Loucy (cell line): Measurements from ENCODE around the gene IGF2BP2.

Experiments used
- H2AFZ ChIP-seq: fragments of 200-600 bp; sonication (generic); 2 replicates; pipeline ENCODE4 v1.6.0; 2016; ENCODE audit warnings: antibody characterized with exemption, mild to moderate bottlenecking, low read length, moderate library complexity
- H3F3A ChIP-seq: fragments of 200-600 bp; 2 replicates; pipeline ENCODE4 v1.6.0; 2016; ENCODE audit warnings: antibody characterized with exemption, low read depth, mild to moderate bottlenecking
- H3K27me3 ChIP-seq: fragments of 200-600 bp; sonication (generic); 2 replicates; pipeline ENCODE4 v1.6.1; 2014; ENCODE audit warnings: low read length, mild to moderate bottlenecking; ENCODE audit not compliant: insufficient read depth, poor library complexity, severe bottlenecking
- H3K36me3 ChIP-seq: fragments of 200-600 bp; sonication (generic); 2 replicates; pipeline ENCODE4 v1.6.1; 2016; ENCODE audit warnings: low read length; ENCODE audit not compliant: insufficient read depth
- H3K4me1 ChIP-seq: fragments of 200-600 bp; sonication (generic); 2 replicates; pipeline ENCODE4 v1.5.1; 2014; ENCODE audit warnings: low read length, mild to moderate bottlenecking; ENCODE audit not compliant: insufficient read depth, poor library complexity, severe bottlenecking
- H3K4me2 ChIP-seq: fragments of 200-600 bp; sonication (generic); 2 replicates; pipeline ENCODE4 v1.6.0; 2014; ENCODE audit warnings: antibody characterized with exemption, low read length, low read depth, mild to moderate bottlenecking; ENCODE audit not compliant: poor library complexity, severe bottlenecking
- H3K4me3 ChIP-seq: fragments of 200-600 bp; sonication (generic); 2 replicates; pipeline ENCODE4 v1.5.1; 2014; ENCODE audit warnings: low read length, mild to moderate bottlenecking, mixed read lengths; ENCODE audit not compliant: poor library complexity, severe bottlenecking
- H3K79me2 ChIP-seq: fragments of 200-600 bp; sonication (generic); 2 replicates; pipeline ENCODE4 v1.6.1; 2014; ENCODE audit warnings: low read length; ENCODE audit not compliant: insufficient read depth
- H3K9ac ChIP-seq: fragments of 200-600 bp; sonication (generic); 2 replicates; pipeline ENCODE4 v1.6.0; 2014; ENCODE audit warnings: mild to moderate bottlenecking, low read depth, low read length, moderate library complexity; ENCODE audit not compliant: poor library complexity, severe bottlenecking
- H3K9me2 ChIP-seq: fragments of 200-600 bp; sonication (generic); replicated peaks from 2 replicates; pipeline ENCODE4 v1.6.1; 2016; ENCODE audit warnings: low read depth, low read length, mixed read lengths
- H3K9me3 ChIP-seq: fragments of 200-600 bp; sonication (generic); 2 replicates; pipeline ENCODE4 v1.6.1; 2014; ENCODE audit warnings: mild to moderate bottlenecking, antibody characterized with exemption, low read length, low read depth; ENCODE audit not compliant: insufficient read depth
- H4K20me1 ChIP-seq: fragments of 200-600 bp; sonication (generic); 2 replicates; pipeline ENCODE4 v1.6.0; 2014; ENCODE audit warnings: antibody characterized with exemption, low read length, mild to moderate bottlenecking; ENCODE audit not compliant: insufficient read depth, poor library complexity, severe bottlenecking
- CTCF ChIP-seq: fragments of 200-600 bp; sonication (generic); conservative IDR thresholded peaks from 2 replicates; pipeline ENCODE4 v1.5.1; 2014; ENCODE audit warnings: mild to moderate bottlenecking, antibody characterized with exemption, low read length
- EZH2phosphoT487 ChIP-seq: fragments of 200-600 bp; IDR thresholded peaks from 2 replicates; pipeline ENCODE4 v1.6.1; 2018; ENCODE audit warnings: antibody characterized with exemption, mild to moderate bottlenecking, moderate library complexity, borderline replicate concordance

The IGF2BP2 gene

GRCh38 chr3:185760550-185760949, 64.3 kb downstream of the IGF2BP2 start:
- H3K9me3 ChIP-seq = no peaks in the 10 kb centered on the region; the same call in 1 of the 2 replicates
- TF ChIP-seq EZH2phosphoT487 = no peak
- TF ChIP-seq CTCF = no peak
- H3F3A ChIP-seq = no peaks in the 10 kb centered on the region
- H3K4me1 ChIP-seq = no peaks in the 10 kb centered on the region
- H2AFZ ChIP-seq = no peak overlapping the region
- H3K4me2 ChIP-seq = no peak overlapping the region
- no peak overlapping the region for H3K4me3 ChIP-seq
- H3K9me2 ChIP-seq = no peaks in the 10 kb centered on the region
- H4K20me1 ChIP-seq = no peaks in the 10 kb centered on the region
- no peak overlapping the region for H3K9ac ChIP-seq
- no peaks in the 10 kb centered on the region for H3K36me3 ChIP-seq
- H3K27me3 ChIP-seq = no peaks in the 10 kb centered on the region
- no peaks in the 10 kb centered on the region for H3K79me2 ChIP-seq

- H2AFZ ChIP-seq = no peak overlapping the region
- no peaks in the 10 kb centered on the region for H3K9me2 ChIP-seq
- H3K4me3 ChIP-seq = no peak overlapping the region
- TF ChIP-seq EZH2phosphoT487 (no peak), CTCF (no peak)
- H3K9me3 ChIP-seq = no peaks in the 10 kb centered on the region; the same call in 1 of the 2 replicates
- H3K36me3 ChIP-seq = no peaks in the 10 kb centered on the region
- no peaks in the 10 kb centered on the region for H3K4me1 ChIP-seq
- H3K79me2 ChIP-seq = no peaks in the 10 kb centered on the region
- no peaks in the 10 kb centered on the region for H4K20me1 ChIP-seq
- H3K27me3 ChIP-seq = no peaks in the 10 kb centered on the region
- H3F3A ChIP-seq = no peaks in the 10 kb centered on the region
- H3K4me2 ChIP-seq = no peak overlapping the region
- H3K9ac ChIP-seq = no peak overlapping the region
Measured at GRCh38 chr3:185760088-185760487, 64.8 kb downstream of the IGF2BP2 start.

GRCh38 chr3:185759512-185759911, 65.3 kb downstream of the IGF2BP2 start:
- H3K4me2 ChIP-seq = no peak overlapping the region
- H3K79me2 ChIP-seq = no peaks in the 10 kb centered on the region
- no peaks in the 10 kb centered on the region for H4K20me1 ChIP-seq

More at GRCh38 chr3:185759512-185759911, 65.3 kb downstream of the IGF2BP2 start:
- Histone ChIP-seq H3K4me3 (no peak overlapping the region), H3K36me3 (no peaks in the 10 kb centered on the region), H3K9me2 (no peaks in the 10 kb centered on the region), H3K27me3 (no peaks in the 10 kb centered on the region), H3K9ac (no peak overlapping the region), H2AFZ (no peak overlapping the region), H3K9me3 (no peaks in the 10 kb centered on the region; the same call in 1 of the 2 replicates), H3F3A (no peaks in the 10 kb centered on the region), H3K4me1 (no peaks in the 10 kb centered on the region)
- TF ChIP-seq EZH2phosphoT487 = no peak
- no peak for TF ChIP-seq CTCF
